Hematopoietic multipotent progenitor cell treated with erythropoietin and hydrocortisone succinate and interleukin-3 and kit ligand, for 8 days (in vitro differentiated cells): Measurements from ENCODE around the gene PLA2G4D.
"Not testable (repeated sequence)": the region's sequence is repeated elsewhere in the genome, so short reads cannot be mapped to it uniquely, and the experiment has no call there.

ENCODE experiments used
- DNase-seq: peaks from one replicate; pipeline ENCODE4 v3.0.0-alpha.2; 2015

Gene PLA2G4D

DNA sequence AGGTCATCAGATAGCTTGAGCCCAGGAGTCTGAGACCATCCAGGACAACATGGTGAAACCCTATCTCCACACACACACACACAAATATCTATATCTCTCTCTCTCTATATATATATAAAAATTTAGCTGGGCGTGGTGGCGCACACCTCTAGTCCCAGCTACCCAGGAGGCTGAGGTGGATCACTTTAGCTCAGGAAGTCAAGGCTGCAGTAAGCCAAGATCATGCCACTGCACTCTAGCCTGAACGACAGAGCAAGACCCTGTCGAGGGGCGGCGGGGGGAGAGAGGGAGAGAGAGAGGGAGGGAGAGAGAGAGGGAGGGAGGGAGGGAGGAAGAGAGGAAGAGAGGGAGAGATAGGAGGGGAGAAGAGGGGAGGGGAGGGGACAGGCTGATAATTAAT lies 34.1 kb upstream of the PLA2G4D start:
- no peak for DNase-seq

DNA sequence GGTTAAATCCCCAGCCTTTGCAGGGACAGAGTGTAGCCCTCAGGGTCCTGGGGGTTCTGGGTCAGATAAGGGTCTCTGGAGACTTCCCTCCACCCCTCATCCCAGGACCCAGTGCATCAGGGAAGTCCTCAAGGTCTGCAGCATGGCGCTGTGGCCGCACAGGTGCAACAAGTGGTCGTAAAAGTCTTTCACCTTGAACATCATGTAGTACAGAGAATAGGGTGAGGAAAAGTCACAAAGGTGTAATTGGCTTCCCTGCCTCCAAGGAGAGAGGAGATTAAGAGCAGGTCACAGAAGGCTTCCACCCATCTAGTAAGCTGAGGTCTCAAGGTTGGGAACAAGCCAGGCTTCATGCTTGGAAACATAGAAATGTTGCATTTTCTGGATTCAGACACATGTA lies 29.2 kb upstream of the PLA2G4D start:
- DNase-seq: no peak

DNA sequence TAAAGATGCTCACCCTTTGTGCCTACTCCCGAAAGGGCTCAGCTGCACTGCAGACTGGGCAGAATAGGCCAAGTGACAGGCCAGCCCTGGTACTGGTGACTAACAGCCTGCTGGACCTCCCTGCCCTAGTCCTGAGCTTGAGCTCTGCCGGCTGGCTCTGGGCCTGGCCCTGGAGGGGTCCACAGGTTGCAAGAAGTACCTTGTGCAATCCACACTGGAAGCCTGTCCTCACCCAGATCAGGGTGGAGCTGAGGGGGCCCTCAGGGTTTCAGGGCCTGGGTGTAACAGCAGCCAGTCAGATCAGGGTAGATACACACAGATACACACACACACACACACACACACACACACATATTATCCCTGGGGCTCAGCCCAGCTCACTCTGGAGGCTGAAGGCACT lies 27.3 kb upstream of the PLA2G4D start:
- no peak for DNase-seq

DNA sequence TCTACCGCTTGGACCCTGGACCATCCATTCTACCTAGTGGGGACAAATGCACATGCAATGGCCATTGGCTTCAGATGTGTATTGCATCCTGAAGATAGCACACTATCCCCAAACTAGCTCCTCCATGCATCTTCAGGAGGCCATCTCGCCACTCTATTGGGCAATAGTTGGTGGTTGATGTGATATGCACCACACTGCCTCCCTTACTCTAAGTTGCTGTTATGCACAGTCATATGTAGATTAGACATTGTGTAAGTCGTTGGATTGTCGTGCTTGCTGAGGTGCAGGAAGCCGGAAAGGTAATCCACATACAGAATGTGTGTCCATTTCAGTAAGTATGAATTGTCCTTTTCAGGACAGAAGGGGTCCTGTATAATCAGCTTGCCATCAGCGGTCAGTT lies 26.7 kb upstream of the PLA2G4D start:
- peak; percentile 27 for DNase-seq

DNA sequence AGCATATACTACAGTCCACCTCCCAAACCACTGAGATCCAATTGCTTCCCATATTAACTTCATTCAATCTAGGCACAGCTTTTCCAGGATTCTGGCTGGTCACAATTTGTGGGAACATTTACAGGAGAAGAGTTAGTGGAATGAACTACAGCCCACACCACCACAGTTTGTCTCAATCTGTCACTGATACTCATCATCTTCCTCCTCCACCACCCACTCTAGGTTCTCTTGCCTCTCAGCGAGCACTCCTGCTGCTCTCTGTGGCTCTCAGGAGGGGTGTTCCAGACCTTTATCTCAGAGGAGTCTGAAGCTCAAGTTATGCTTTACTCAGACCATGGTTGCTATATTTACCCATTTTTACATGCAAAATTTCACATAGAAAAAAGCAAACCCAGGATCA lies 25.9 kb upstream of the PLA2G4D start:
- DNase-seq: no peak

DNA sequence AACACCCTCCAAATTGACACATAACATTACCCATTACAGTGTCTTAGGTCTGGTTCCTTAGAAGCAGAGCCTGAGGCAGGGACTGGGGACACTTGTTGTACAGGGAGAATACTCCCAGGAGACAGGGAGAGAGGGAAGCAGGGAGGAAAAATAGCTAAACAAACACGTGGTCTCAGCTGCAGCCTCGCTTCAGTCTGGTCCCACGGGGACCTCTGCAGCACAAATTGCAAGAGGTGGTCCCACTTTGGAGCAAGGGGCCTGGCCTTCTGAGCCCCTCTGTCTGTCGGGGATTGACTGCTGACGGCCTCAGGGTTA lies 25.0 kb upstream of the PLA2G4D start:
- DNase-seq: no peak

DNA sequence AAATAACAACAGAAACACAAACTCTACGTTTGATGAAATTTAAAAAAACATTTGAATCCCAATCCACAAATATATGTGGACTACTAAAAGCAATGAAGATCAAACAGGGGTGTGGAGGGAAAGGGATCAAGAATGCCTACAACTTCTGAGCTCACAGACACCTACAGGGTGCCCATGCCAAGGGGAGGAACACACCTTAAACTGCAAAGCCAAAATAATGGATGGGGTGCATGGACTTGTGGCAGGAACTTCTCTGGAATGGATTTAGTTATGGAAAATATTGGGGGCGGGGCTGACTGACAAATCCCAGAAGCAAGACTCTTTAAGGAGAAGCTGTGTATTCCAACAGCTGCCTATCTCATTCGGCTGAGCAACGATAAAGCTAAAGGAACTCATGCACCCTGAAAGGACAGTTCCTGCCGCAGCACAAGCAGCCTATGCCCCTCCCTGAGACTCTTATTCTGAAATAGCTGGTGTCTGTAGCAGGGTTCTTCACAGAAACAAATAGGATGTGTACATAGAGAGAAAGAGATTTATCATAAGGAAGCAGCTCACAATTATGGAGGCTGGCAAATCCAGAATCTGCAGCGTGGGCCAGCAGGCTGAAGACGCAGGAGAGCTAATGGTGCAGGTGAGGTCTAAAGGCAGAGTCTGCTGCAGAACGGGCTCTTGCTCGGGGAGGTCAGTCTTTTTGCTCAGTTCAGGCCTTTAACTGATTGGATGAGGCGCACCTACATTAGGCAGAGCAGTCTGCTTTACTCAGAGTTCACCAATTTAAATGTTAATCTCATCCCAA lies 24.5 kb upstream of the PLA2G4D start:
- peak; percentile 14 for DNase-seq

DNA sequence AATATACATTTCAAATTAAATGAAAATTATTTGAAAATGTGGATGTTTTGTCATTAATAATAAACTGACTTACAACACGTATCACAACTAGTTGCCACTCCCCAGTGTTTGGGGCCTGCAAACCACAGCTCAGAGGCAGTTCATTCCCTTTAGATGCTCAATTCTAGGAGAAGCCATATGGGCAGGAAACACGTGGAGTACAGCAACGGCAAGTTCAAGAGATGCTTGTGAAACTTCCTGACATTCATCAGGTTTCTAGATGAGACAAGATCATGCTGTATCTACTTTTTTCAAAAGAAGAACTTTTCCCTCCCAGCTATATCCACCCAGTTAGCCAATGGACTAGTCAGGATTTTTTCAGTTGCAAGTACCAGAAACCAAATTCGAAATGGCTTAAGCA lies 17.6 kb upstream of the PLA2G4D start:
- peak; percentile 16 for DNase-seq

DNA sequence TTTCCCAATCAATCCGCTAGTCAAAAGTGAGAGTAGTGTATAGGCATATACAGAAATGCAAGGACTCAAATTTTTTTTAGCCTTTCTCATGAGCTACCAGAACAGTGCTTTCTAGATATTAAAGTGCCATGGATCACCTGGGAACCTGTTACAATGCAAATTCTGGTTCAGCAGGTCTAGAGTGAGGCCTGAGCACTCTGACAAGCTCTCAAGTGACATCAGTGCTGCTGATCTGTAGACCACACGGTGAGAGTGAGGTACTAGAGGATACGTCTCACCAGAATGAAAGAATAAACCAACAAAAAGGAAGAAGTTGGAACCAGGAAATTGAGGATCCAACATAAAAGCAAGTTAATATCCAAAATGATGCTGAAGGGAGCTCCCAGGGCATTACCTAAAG lies 16.0 kb upstream of the PLA2G4D start:
- no peak for DNase-seq

DNA sequence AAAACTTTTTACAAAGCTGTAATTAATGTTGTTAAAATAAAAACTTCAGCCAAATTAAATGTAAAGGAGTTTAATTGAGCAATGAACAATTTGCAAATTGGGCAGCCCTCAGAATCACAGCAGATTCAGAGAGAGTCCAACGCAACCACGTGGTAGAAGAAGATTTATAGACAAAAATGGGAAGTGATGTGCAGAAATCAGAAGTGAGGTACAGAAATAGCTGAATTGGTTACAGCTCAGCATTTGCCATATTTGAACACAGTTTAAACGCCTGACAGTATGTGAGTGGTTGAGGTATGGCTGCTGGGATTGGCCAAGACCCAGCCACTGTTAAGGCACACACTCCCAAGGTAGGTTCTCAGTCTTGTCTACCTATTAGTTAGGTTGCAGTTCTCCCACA lies 14.4 kb upstream of the PLA2G4D start:
- DNase-seq: no peak

DNA sequence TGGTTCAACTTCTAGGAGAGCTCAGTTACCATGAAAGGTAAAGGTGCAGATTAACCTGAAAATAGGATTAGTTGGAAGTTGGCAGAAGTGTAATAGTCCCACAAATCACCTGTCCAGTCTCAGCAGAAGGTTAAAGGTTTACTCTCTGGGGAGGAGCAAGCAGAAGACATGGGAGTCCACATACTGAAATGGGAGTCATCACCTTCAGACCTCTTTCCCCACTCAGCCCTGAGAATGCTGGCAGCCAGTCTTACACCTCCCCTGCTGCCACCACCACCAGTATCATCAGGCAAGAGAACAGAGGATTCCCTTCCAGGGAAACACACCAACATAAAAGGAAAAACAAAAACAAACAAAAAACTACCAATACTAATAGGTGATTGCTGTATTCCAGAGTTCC lies 13.8 kb upstream of the PLA2G4D start:
- DNase-seq: no peak

DNA sequence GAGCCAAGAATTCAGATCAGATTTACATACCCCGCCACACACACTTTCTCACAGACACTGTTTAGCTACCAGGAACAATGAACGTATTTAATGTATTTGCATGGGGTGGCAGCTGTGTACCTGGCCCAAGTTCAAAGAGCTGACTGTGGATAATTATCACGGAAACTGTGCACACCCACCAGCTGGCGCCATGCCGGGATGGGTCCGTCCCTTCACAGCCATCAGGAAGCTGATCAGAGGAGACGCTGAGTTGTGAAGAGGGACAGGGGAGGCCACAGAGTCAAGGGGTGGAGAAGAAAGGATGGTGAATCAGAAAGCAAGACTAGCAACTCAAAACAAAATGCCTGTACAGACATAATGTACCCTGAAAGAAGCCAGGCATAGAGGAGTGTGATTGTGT lies 13.1 kb upstream of the PLA2G4D start:
- peak; percentile 5 for DNase-seq

DNA sequence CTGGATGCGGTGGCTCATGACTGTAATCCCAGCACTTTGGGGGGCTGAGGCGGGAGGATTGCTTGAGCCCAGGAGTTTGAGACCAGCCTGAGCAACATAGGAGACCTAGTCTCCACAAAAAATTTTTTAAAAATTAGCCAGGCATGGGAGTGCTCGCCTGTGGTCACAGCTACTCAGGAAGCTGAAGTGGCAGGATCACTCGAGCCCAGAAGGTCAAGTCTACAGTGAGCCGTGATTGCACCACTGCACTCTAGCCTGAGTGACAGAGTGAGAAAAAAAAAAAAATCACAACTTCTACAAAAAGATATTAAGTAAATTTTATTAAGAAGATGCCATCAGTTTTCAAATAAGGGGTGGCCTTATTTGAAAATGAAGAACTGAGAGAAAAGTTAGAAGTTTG lies 11.9 kb upstream of the PLA2G4D start:
- DNase-seq: no peak

DNA sequence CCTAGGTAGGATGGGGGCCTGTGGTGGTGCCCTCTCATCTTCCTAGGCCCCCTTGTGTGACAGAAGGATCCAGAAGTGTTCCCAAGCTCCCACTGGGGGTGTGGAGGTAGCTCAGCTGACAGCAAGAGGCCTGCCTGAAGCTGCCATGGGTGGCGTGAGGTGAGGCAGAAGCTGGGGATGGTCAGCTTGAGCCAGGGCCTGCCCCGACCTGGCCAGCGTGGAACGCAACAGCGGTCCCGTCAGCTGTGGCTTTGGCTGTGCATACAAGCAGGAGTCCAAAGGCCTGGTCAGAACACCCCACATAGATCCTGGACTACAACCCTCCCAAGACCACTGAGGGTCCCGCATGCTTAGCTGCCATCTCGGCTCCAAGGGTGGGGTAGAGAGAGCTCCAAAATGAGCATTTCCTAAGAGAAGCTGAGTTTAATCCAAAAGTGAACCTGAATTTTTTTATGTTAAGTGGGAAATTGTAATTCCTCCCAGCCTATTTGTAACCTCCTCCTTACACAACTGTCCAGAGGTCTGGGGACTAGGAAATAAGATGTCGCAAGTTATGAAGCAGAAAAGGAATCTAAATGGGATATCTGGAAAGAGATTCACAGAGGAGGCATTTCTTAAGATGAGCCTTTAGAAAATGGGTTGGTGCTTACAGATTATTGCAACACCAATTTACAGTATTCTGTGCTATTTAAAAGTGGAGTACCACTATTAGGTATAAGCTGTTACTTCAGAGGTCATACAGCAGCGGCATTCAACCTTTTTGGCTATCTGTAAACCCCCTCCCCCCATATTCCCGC lies 9.9 kb upstream of the PLA2G4D start:
- no peak for DNase-seq

DNA sequence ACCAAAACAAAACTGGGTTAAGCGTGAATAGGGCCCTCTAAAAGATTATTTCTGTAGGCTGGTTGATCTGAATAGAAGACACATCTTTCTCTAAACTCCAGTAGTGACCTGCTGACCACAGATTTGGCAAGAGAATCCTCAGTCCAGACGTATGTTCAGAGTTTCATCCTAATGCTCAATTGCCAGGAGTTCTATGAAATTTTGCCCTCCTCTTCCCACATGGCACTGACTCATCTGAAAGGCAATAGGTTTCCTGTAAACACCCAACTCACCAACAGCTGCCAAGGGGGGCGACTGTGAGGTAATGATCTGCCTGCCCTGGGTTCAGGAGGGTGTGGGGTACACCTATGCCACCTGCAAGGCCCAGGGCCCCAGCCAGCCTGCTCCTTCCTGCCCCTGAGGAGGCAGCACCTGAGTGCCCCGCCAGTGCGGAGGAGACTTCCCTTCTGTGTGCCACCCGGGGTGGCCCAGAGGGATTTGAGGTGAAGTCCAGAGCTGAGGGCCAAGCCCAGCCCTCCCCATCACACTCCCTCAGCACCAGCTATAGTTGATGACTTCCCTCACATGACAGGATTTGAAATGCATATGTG lies 8.4 kb upstream of the PLA2G4D start:
- no peak for DNase-seq

DNA sequence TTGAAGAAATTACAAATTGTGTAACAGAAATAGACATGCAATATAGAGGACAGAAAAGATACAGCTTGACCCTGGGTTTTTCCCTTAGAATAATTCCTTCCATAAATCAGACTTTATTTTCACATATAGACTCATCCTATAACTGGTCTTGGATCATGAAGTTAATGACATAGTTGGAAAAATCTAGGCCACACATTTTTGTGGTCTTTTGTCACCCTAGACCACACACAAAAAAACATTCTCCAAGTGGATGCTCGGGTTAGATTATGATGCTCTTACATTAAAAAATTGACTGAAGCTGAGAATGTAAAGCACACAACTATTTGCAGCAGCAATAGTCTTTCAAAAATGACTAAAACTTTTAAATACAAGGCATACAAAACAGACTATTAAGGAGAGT lies 7.5 kb upstream of the PLA2G4D start:
- no peak for DNase-seq

DNA sequence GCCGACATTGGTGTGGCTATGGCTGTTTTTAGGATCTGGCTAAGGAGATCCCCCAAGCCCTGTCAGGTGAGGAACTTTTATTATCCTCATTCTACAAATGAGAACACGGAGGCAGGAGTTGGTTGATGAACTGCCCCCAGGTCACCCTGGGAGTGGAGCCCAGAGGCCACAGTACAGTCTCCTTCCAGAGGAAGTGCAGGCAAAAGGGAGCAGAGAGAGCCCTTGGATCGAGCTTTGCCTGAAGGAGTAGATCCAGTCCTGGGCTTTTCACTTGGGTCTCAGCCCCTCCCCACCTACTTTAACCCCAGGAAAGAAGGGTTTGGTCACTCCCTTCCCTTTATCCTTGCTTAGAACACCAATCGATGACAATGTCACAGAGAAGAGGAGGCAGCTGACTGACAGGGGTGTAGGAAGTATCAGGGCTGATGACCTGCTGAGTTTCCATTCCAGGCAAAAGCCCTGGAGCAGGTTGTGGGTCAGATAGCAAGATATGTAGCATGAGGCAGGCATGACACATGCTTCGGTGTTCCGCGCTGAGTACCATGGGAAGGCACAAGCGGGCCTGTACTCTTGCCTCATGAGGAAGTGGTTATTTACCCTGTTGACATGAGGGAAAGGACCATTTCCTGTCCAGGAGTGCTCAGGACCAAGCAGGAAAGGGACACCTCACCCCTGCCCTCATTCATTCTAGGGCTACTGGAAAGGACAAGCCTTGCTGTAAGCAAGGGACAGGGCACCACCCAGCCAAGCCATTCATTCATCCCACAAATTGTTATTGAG lies 5.8 kb upstream of the PLA2G4D start:
- DNase-seq: no peak

DNA sequence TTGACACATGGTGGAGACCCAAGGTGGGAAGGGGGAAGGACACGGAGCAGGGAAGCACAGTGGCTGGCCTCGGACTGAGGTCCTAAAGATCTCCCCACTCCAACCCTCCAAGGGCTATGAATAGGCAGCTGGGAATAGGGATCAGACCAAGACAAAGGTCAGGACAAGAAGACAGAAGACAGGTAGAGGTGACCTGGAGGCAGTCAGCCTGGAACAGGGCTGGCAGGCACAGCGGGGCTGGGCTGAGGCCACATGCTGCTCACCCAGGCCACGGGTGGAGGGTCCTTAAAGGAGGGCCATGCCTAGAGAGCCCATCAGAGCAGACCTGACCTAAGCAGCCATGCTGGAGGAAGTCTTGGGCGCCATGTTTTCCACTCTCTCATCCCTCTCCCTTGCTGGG lies 2.7 kb upstream of the PLA2G4D start:
- DNase-seq: no peak

DNA sequence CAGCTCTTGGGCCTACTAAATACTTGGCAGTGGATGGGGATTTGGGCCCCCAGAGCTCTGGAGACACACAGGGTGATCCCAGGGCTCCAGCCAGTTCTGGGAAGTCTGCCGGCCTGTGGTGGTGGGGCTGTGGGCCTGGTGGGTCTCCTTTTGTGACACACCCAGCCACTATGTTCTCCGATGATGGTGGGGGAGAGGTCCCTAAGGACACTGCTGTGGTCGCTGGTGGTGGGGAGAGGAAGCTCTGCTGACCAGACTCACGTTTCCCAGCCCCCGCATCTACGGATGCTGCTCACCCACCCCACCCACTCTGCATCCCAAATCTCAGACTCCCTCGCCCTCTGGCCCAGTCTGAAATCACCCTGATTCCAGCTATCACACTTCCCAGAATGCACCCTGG lies 396 bp downstream of the PLA2G4D start:
- DNase-seq: no peak

DNA sequence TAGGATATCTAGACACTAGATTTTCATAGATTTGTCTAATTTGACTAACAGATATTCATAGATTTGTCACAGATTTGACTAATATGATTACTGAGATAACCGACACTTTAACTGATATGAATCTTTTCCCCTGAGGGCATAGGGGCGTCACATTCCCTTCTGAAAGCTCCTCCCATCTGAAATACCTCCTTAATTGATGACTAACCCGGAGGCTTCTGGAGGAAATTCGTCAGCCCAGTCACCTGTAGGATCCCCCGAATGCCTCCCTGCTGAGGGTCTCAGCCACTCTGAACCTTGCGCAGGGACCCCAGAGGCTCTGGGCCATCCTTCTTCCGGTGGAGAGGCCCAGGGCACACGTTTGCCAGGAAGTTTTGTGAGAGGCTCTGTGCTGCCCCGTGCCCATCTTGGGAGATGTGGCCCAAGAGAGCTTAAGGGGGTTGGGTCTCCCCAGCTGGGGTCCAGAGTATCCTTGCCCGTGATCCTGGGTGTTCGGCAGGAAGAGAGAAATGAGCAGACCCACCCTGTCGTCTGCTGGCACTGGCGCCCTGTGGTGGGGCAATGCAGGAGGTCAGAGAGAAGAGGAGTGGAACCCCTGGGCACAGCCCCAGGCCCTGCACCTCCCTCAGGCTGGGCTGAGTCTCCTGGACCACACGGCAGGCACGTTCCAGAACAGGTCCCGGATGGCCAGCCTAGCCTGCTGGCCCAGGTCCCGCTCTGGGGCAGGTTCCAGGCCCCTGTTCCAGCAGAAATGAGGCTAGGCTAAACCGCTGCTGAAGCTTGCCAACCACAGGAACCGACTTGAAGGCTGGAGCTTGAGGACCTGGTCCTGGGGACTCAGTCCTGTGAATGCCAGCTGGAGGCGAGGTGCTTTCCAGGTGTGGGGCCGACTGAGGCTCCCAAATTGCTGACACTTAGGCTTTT lies 1.7 kb downstream of the PLA2G4D start:
- no peak for DNase-seq

DNA sequence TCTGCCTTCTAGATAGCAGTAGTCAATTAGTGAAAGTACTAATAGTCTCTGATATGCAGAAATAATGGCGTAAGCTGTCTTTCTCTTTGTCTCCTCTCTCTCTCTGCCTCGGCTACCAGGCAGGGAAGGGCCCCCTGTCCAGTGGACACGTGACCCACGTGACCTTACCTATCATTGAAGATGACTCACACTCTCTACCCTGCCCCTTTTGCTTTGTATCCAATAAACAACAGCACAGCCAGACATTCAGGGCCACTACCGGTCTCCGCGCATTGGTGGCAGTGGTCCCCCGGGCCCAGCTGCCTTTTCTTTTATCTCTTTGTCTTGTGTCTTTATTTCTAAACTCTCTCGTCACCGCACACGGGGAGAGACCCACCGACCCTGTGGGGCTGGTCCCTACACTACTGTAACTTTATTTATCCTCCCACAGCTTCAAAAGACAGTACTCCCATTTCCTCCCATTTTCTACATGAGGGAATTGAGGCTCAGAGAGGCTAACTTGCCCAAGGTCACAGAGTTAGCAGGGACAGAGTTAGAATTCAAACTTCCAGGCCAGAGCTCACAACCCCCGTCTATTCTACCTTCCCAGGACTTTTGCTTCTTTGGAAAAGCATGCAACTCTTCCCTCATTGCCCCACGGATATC lies 2.5 kb downstream of the PLA2G4D start:
- not testable (repeated sequence) for DNase-seq

DNA sequence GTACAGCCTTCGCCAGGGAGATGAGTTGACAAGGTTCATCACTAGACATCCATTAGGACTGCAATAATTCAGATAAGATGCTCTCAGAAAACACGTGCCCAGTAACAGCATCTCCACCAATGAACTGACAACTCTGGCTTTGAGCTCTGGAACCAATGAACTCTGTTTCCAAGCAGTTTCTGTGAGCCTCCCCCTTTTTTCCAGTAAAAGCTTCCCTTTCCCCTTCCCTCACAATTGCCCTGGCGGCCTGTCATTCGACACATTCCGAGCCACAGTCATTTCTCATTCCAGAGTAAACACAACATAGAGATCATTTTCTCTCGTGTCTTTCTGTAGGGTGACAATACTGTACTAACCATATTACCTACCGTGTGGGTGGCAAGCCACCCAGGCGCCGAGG lies 3.6 kb downstream of the PLA2G4D start:
- no peak for DNase-seq
